AG08395 (cell line): ENCODE data around the gene AGTPBP1.

Source experiments
- DNase-seq: peaks from one replicate; pipeline ENCODE4 v3.0.0; 2012; ENCODE audit warnings: mixed read lengths, low spot score

The AGTPBP1 gene

GRCh38 chr9:85717220-85717619 is 24.5 kb downstream of the AGTPBP1 start:
- DNase-seq = no peak

- no peak for DNase-seq
Measured at GRCh38 chr9:85716031-85716877, 25.5 kb downstream of the AGTPBP1 start.

DNA sequence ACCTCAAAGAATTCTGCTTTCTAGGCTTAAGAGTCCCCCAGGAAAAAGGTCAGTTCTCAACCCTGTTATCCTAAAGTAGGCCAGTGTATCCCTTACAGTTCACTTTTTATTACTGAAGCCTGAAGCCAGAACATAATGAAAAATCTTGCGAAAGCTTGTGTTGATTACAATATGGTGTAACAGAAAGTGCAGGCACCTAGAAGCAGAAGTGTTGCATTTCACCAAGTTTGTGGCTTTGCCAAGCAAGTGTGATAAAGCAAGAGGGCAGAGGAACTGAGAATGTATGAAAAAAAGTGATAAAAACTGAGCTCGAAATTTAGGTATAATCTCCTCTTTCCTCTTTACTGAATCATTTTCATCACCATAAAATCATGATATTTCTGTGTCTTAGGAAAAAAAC is 26.2 kb downstream of the AGTPBP1 start:
- no peak for DNase-seq

GRCh38 chr9:85713897-85714296 is 27.9 kb downstream of the AGTPBP1 start:
- no peak for DNase-seq

DNA sequence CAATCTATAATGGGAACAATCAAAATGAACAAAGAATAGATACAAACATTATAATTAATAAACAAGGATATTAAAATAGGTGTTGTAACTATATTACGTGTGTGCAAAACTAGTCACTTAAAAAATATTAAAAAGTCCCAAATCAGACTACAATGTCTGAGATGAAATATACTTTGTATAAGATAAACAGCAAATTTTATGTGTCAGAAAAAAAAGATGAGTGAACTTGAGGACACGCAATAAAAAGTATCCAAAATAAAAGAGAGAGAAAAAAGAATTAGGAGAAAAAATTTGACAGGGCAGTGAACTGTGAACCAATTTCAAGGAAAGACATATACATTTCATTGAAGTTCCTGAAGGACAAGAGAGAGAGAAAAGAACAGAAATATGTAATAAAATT is 37.0 kb downstream of the AGTPBP1 start:
- DNase-seq = no peak

- no peak for DNase-seq
Measured at GRCh38 chr9:85703398-85703797, 38.4 kb downstream of the AGTPBP1 start.

DNA sequence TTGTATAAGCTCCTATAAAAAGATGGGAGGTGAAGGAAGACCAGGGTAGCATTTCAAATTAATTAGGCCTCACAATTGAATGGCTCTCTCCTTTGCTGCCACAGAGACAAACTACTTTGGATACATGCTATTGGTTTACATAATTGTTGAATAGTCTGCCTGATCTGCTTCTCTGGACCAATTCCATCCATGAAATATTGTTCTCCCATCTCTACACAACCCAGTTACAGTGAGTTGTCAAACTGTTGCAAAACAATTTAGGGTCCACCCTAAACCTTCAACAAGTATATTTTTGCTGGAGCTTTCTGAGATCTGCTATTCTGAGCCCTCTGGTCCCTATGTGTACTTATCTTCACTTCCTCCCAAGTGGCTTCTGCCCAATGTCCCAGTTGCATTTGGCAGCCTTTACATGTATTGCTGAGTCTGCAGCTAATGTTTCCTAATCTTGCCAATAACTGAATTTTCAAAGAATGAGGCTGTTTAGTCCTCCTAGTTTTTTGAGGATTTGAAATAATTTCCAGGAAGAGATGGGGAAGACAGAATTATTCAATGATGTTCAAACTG is 38.9 kb downstream of the AGTPBP1 start:
- DNase-seq = no peak

GRCh38 chr9:85702191-85702590 is 39.6 kb downstream of the AGTPBP1 start:
- DNase-seq = no peak

DNA sequence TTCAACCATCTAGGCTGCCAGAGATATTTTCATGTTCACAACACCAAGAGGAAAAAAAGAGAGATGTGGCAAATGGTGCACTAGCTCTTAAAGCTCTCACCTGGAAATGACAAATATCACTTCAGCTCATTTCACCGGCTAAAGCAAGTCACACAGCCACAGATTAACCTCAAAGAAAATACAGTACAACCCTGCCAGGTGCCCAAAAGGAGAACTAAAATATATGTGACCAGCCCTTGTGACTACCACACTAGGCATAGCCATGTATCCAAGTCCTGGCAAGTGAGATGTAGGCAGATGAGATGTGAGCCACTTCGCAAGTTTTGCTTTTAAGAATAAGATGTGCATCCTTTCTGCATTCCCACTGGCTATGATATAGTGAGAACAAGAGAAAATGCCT is 41.4 kb downstream of the AGTPBP1 start:
- no peak for DNase-seq

- DNase-seq = no peak
Measured at GRCh38 chr9:85688361-85688760, 53.4 kb downstream of the AGTPBP1 start.

- DNase-seq = no peak
Measured at GRCh38 chr9:85685081-85685480, 56.7 kb downstream of the AGTPBP1 start.

GRCh38 chr9:85676790-85677189 is 65.0 kb downstream of the AGTPBP1 start:
- no peak for DNase-seq

DNA sequence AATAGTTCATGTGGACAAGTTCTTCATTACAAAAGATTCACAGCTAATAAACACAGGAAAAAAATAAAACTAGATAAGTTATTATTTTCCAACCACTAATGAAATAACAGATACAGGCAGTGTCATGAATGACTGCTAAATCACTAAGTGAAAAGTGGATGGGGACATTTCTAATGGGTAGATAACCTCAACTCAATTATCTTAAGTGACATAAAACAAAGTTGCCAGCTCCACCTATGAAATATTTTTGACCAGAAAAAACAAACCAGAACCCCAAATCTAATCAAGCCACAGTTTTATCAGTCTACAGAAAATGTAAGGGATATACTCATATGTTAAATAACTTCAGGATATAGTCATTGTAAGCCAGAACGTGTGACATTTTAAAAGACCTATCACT is 74.4 kb downstream of the AGTPBP1 start:
- no peak for DNase-seq

DNA sequence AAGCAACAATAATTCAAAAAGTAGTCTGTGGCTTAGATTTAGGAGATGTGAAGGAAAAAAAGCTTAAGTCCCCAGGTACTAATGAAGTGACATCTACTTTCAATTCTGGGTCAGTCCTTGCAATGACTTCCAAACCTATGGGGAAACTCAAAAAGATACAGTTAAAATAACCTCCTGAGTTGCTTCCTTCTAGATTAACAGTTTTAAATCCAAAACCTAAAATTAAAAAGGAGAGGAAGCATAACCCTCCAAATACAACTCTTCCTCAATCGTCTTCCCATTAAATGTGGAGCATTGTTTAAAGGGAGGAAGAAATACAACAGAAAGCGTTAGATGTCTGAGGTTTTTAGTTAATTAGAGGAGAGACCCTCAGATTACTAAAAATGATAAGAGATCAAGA is 75.7 kb downstream of the AGTPBP1 start:
- DNase-seq = no peak

DNA sequence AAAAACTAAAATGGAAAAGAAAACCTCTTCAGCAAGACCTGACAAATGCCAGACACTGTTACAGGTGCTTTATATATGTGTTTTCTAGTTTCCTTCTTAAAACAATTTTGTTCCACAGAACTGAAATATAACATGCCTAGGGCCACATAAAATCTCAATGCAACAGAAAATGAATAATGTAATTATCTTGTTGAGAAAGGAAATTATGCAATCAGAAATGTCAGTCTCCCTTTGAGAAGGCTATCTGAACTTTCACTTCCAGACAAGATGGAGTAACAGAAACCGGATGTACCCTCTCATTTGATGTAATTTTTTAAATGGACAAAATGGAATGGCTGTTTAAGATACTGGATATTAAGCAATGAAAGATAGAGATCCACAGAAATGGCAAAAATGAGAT is 79.2 kb downstream of the AGTPBP1 start:
- no peak for DNase-seq

DNA sequence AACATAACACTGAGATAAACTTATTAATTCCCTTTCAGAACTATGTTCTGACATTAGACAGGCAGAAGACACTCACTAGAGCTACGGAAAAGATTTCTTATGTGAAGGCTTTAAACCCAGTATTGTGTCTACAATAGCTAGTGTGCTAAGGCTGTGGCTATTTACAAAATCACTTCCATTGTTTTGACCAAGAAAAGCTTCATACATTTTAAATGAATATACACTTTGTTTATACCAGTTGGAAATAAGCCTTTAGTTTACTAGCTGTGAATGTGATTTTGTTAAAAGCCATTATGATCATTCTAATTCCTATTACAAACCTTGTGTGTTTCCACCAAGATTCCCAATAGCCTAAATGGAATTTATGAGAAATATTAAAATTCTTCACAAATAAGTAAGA is 83.0 kb downstream of the AGTPBP1 start:
- DNase-seq = no peak

GRCh38 chr9:85653153-85653552 is 88.6 kb downstream of the AGTPBP1 start:
- no peak for DNase-seq

- no peak for DNase-seq
Measured at GRCh38 chr9:85647571-85647970, 94.2 kb downstream of the AGTPBP1 start.

- no peak for DNase-seq
Measured at GRCh38 chr9:85645909-85646627, 95.7 kb downstream of the AGTPBP1 start.

GRCh38 chr9:85640425-85640824 is 101.3 kb downstream of the AGTPBP1 start:
- DNase-seq = no peak

DNA sequence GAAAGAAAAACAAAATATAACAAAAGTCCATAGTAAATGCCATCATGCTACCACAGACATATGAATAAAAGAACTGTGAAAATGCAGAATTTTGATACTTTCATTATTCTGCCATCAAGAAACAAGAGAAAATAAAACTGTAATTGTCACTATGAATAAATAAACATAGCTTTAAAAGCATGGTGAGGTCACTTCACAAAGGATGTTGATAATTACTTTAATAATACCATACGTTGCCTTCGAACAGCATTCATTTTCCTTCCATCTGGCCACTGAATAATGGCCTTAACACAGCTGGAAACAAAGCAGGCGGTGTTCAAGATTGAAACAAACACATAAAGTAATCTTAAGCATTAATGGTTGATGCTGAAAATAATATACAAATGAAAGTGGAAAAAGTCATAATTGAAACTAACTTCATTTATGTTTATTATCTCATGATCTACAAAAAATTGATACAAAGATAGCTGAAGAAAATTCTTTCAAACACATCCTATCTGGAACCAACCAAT is 102.0 kb downstream of the AGTPBP1 start:
- DNase-seq = no peak

DNA sequence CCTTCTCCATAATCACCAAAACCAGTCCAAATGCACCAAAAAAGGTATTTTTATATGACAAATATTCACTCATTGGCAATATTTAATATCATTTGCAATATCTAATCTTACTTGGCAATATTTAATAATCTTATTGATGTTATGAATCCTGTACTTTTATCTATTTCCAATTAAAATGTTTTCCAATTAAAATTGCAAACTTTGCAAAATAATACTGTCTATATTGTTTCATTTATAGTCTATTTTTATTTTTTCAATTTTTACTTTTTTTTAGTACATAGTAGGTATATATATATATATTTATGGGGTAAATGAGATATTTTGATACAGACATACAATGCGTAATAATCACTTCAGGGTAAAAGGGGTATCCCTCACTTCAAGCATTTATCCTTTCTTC is 109.9 kb downstream of the AGTPBP1 start:
- no peak for DNase-seq

DNA sequence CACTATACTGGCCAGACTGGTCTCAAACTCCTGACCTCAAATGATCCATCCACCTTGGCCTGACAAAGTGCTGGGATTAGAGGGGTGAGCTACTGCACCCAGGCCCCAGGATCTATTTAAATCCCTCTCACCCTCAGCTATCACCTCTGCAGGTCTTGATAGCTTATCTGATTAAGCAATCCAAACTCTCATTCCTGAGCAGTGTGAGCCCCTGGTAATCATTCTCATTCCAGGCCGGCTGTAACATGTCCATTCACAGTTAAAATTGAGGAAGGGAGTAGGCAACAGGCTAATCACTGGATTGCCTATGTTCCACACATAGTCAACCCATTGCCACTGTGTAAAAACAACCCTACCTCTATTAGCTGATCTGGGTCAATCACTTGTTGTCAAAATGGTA is 111.1 kb downstream of the AGTPBP1 start:
- DNase-seq = no peak
